H4 (cell line): Measurements from ENCODE around the gene ATAD3B. TPM values are rescaled to one million over a fixed set of nuclear protein-coding genes. Genes with fewer than 3 reads are reported as not detected.
"Not testable (repeated sequence)": the region's sequence is repeated elsewhere in the genome, so short reads cannot be mapped to it uniquely, and the experiment has no call there.

Experiments used
- DNase-seq: peaks from one replicate; pipeline ENCODE4 v3.0.0-alpha.2; 2015; ENCODE audit warnings: low spot score
- total RNA-seq: library from RNA; depleted of rRNA; stranded (reverse); fragments of >200 nt; shearing (Covaris generic); gene quantifications from 2 replicates; pipeline ENCODE4 v1.2.3, GENCODE V29; 2014

Gene ATAD3B
- total RNA-seq, 1 experiment from 2014 or later, result 5.7 TPM

DNA sequence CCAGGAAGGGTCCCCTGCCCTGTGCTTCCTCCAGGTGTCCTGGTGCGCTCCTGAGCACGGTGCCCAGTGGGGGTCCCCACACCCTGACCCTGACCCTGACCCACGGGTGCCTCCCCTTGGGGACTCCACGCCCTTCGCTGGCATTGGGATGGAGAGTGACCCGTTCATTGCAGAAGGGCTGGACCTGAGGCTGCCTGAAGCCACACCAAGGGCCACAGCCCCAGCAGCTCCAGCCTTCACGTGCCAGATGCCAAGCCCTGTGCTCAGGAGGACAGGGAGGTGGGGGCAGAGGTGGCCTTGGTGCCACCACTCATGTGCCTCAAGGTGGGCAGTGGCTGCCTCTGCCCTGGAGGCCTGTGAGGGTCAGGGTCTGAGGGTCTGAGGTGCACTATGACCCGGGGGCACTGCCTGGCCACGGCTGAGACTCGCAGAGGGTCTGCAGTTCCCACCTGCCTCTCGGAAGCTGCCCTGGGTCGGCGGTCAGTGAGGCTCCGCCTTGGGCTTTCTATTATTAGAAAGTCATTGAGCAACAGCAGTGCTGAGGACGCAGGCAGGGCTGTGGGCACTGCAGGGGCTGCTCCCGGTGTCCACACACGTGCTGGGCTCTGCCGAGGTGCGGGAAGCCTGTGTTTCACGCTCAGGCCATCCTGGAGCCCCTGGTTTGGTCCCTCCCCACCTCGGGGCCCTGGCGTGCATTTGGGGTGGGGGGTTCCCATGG is 61.8 kb downstream of the ATAD3B start:
- DNase-seq, result not testable (repeated sequence)

DNA sequence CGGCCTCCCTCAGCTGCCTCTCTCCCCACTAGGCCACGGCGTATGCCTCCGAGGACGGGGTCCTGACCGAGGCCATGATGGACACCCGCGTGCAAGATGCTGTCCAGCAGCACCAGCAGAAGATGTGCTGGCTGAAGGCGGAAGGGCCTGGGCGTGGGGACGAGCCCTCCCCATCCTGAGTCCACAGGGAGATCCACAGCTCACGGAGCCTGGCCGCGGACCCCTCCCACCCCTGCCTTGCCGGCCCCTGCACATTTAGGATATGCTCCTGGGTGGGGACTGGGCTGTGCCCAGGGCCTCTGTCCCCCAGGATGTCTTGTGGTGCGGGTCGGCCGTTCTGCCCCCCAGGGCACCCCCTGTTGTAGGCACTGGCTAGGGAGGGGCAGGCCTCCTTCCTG is 62.3 kb downstream of the ATAD3B start:
- DNase-seq, result not testable (repeated sequence)

DNA sequence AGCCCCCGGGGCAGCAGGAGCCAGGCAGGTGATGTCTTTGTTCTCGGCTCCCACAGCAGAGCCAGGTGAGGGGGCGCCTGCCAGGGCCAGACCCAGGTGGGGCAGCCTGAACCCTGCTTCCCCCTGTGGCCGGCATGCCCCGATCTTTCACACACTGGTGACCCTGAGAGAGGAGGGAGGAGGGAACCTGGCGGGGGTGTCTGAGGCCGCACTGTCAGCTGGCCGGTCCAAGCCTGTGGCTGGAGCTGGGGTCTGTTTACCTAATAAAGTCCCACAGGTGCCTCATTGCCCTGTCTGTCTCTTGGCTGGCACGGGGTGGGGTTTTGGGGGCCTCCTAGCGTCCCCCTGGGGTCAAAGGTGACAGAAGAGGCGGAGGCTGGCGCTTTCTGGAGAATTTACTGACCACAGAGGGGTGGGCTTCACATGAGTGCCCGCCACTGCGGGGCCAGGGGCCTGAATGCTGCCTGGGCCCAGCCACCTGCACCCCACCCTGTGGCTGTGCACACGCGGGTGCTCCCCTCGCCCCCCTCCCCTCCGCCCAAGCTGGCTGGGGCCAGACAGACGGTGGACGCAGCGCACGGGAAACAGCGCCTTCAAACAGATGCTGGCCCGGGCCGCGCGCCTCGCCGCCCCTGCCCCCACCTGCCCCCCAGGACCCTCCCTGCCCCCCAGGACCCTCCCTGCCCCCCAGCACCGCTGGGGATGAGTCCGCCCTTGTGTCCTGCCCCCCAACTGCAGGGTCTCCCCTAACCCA is 63.0 kb downstream of the ATAD3B start:
- no peak for DNase-seq

DNA sequence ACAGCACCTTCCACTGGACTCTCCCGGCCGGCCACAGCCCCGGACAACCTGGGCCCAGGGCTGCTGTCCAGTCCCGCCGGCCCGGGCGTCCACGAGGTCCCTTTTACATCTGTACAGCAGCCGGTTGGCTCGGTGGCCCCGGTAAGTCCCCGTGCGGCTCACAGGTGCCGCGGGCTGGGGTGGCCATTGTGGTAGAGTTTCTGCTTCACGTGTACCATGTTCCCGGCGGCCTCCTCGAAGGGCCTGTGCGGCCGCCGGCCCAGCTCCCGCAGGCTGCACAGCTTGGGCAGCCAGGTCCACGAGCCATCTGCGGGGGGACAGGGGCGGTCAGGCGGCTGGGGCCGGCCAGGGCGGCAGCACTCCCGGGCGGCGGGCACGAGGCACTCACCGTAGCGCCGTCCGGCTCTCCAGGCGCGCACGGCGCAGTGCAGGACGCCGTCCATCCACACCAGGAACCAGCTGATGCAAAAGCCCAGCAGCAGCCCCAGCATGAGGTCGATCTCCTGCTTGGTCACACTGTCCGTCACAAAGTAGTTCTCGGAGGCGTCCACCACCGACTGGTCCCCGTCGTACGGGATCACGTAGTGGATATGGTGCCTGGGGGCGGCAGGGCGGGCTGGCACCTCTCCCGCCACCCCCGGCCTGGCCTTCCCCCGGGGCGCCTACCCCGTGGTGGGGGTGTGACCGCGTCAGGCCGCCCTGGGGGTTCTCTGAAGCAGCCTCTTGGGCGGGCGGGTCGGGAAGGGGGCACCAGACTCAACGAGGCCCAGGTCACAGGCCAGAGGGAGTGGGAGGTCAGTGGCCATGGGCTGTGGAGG is 63.8 kb downstream of the ATAD3B start:
- DNase-seq, result no peak

DNA sequence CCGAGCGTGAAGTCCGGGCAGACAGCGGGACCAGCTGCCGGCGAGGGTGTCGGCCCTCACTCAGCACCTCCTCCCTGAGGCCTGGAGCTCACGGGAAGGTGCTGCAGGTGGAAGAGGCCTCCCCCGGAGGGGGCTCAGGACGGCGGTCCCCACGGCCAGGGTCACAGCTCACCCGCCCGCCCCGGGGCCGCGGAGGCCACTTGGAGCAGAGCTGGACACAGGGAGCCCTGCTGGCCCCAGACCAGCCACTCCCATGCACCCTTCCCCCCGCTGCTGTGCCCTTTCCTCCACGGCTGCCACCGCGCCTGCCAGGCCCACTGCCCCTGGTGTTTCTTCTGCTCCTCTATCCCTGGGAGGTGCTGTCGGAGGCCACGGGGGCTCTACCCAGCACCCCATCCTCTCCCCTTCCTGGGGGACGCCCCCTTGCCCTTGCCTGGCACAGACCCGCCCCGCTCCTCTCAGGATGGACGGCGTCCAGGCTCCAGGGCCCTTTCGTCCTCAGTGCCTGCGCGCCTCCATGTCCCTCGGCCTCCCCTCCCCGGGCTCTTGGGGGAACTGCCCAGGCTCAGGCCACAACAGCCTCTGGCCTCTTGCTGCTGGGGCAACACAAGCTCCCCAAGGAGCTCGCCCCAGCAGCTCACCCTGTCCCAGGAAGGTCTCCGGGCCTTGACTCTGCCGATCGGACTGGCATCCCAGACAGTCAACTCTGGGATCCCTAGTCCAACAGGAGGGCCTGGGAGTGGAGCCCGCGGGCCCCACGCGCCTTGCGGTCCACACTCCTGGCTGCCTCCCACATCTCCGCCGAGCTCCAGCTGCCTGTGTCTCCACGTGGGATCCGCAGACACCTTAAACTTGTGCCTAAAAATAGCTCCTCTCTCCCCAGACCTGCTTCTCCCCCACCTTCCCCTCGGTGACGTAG is 64.7 kb downstream of the ATAD3B start:
- no peak for DNase-seq

DNA sequence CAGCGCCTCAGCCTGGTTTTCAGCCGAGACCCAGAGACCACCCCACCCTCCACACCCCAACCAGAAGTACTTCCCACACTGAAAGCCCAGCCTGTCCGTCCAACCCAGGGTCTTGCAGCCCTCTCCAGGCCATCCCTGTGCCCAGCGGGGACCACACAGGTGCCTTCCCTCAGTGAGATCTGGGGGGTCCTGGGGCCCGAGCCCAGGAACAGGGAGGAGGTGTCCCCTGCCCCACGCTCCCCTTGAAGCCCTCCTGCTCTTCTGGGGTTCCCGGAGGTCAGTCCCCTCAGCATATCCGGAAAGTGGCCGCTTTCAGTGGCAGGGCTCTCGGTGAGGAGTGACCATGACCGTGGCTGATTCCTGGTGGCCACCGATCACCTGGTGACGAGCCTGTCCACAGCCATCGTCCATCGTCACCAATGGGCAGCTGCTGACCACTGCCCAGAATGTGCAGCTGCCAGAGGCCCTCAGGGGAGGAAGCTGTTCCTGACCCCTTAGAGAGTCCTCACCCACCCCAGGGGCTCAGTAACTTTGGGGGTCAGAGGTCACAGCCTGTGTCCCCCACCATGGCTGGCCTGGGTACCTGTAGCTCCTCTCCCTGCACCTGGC is 65.5 kb downstream of the ATAD3B start:
- DNase-seq, result no peak

- no peak for DNase-seq
Observed at GRCh38 chr1:1537626-1538250, 66.2 kb downstream of the ATAD3B start.

DNA sequence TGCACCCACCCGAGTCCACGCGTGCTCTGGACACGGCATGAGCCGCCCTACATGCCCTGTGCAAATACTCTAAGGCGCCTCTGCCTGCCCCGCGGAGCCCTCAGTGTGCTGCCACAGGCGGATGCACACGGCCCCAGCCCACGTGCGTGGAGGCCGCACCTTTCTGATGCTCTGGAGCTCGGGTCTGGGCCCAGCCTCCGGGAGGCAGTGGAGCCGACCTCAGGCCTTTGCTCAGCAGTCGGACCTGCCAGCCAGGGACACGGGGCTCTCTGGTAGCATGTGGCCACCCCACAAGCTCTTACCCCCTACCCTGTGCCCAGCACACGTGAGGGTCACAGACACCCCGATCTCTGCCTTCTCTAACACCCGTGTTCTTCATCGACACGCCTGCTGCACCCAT is 66.8 kb downstream of the ATAD3B start:
- DNase-seq, result no peak

DNA sequence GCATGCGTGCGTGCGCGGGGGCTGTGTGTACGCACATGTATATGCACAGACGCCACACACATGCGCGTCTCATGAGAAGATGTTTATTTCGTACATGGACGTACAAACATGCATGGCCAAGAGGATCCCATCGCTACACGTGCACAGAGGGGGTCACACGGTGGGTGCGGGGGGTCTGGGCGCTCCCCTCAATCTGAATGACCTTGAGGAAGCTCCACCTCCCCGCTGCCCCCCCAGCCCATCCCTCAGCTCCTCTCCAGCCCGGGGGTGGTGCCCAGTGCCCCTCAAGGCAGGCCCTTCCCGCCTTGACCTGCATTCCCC is 67.4 kb downstream of the ATAD3B start:
- no peak for DNase-seq

GRCh38 chr1:1539310-1540089 is 67.9 kb downstream of the ATAD3B start:
- DNase-seq, result no peak

DNA sequence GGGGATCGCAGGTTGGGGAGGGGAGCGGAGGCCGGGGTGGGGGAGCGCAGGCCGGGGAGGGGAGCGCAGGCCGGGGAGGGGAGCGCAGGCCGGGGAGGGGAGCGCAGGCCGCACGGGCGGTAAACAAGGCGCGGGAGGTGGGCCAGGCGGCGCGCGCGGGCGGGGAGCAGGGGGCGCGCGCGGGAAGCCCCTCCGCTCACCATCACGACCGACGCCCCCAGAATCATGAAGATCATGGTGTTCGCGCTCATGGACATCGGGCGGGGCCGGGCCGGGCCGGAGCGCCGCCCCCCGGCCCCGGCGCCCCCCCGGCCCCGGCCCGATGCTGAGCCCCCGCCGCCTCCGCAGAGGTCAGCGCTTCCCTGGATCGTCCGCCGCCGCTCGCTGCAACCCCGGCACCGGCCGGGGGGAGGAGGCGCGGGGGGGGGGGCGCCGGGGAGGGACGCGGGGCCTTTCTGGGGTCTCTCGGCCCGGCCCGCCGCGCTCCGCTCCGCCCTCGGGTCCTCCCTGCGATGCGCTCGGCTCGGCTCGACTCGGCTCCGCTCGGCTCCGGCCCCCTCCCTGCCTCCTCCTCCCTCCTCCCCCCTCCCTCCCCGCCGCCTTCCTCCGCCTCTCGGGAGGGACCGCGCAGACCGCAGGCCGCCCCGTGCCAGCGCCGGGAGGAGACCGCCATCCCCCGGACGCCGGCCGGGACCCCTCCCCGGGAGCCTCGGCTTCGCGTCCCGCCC is 68.7 kb downstream of the ATAD3B start, which contains the start of gene TMEM240:
Gene TMEM240, minus strand, starts transcription at position 535 of the 728 bp plus-strand sequence. Its CDS starts 278 bp downstream, at position 257.
- no peak for DNase-seq

- no peak for DNase-seq
Observed at GRCh38 chr1:1540818-1541628, 69.5 kb downstream of the ATAD3B start.

DNA sequence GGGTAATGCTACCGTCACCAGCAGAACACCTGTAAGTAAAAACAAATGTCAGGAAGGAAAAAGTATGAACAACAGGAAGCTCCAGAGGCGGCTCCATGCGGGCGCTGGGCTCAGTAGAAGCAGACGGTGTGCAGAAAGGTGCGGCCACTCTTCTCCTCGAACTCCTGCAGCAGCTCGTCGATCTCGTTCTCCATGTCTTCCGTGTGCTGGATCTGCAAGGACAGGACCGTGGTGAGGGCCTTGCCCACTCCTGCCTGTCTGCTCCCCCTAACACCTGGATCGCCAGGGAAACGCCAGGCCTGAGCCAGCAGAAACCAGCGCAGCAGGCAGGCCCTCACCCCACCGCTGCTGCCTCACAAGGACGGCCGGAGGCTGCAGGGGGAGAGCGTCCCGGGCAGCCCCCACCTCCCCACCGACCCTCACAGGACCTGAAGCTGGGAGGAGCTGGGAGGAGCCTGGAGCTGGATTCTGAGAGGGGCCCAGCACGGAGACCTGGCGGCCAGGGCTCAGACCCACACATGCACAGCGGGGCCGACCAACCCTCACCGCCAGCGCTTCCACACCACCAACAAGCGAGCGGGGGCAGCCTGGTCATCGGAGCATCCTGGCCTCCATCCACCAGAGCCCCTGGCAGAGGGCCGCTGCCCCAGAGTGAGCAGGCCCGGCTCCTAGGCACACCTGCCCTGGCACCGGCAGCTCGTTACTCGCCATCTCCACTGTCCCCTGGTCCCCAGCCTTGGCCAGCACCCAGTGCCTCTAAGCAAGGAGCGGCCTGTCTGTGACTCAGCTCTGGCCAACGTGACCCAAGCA is 70.6 kb downstream of the ATAD3B start:
- no peak for DNase-seq

- DNase-seq, result no peak
Observed at GRCh38 chr1:1542766-1543705, 71.5 kb downstream of the ATAD3B start.

DNA sequence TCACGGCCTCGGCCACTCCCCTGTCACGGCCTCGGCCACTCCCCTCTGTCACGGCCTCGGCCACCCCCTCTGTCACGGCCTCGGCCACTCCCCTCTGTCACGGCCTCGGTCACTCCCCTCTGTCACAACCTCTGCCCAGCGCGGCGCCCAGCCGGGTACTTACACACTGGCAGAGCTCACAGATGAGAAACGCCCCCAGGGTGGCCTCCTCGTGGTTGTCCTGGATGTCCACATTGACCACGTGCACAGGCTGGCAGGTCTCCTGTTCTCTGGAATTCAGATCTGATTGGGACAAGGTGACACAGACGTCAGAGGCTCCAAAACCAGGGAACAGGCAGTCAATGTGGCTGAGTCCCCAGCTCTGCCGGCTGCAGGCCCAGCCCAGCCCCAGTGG is 72.1 kb downstream of the ATAD3B start:
- no peak for DNase-seq

- no peak for DNase-seq
Observed at GRCh38 chr1:1544544-1544943, 73.0 kb downstream of the ATAD3B start.
